Osteoblast (primary cell): ENCODE data around the gene IGF2. TPM values are rescaled to one million over a fixed set of nuclear protein-coding genes. Genes with fewer than 3 reads are reported as not detected.

Source experiments
- DNase-seq: peaks from one replicate; pipeline ENCODE4 v3.0.0; 2011; ENCODE audit warnings: low spot score, mixed read lengths; ENCODE audit not compliant: insufficient read length; ENCODE audit errors: missing footprints
- H2AFZ ChIP-seq: 2 replicates; pipeline ENCODE4 v1.6.0; 2011; ENCODE audit warnings: mild to moderate bottlenecking, low read length
- H3K27ac ChIP-seq: 2 replicates; pipeline ENCODE4 v1.5.1; 2011; ENCODE audit warnings: mild to moderate bottlenecking, low read depth, low read length, moderate library complexity
- H3K27me3 ChIP-seq: 2 replicates; pipeline ENCODE4 v1.6.0; 2012; ENCODE audit warnings: mild to moderate bottlenecking, control low read depth, inconsistent platforms, low read length, moderate library complexity; ENCODE audit not compliant: insufficient read depth
- H3K36me3 ChIP-seq: 2 replicates; pipeline ENCODE4 v1.5.1; 2011; ENCODE audit warnings: mild to moderate bottlenecking, low read length, control low read depth, moderate library complexity; ENCODE audit not compliant: insufficient read depth
- H3K4me1 ChIP-seq: 2 replicates; pipeline ENCODE4 v1.5.1; 2011; ENCODE audit warnings: mild to moderate bottlenecking, low read length, control low read depth, moderate library complexity; ENCODE audit not compliant: insufficient read depth
- H3K4me2 ChIP-seq: 2 replicates; pipeline ENCODE4 v1.6.0; 2011; ENCODE audit warnings: mild to moderate bottlenecking, low read length; ENCODE audit not compliant: insufficient read depth
- H3K4me3 ChIP-seq: fragments of 200-600 bp; sonication (generic); 3 replicates; pipeline ENCODE4 v1.5.1; 2012; ENCODE audit warnings: mild to moderate bottlenecking, low read length, inconsistent platforms; ENCODE audit not compliant: insufficient read depth
- H3K79me2 ChIP-seq: 2 replicates; pipeline ENCODE4 v1.6.0; 2012; ENCODE audit warnings: mild to moderate bottlenecking, low read length, control low read depth, inconsistent platforms; ENCODE audit not compliant: insufficient read depth
- H3K9me3 ChIP-seq: 2 replicates; pipeline ENCODE4 v1.5.1; 2011; ENCODE audit warnings: low read depth, low read length, control low read depth
- H4K20me1 ChIP-seq: 2 replicates; pipeline ENCODE4 v1.6.0; 2012; ENCODE audit warnings: mild to moderate bottlenecking, low read length, control low read depth; ENCODE audit not compliant: insufficient read depth
- total RNA-seq: library from RNA; depleted of rRNA; stranded (reverse); fragments of >200 nt; gene quantifications from 2 replicates; pipeline ENCODE4 v1.2.3, GENCODE V29; 2012
- TF ChIP-seq, protein P1 (sequence below): IDR thresholded peaks from 2 replicates; pipeline ENCODE4 v1.5.1; 2011; ENCODE audit warnings: mild to moderate bottlenecking, low read depth, low read length, moderate library complexity; ENCODE audit errors: extremely low read depth

IGF2 gene
- total RNA-seq, 1 donor: 68.8 TPM

DNA sequence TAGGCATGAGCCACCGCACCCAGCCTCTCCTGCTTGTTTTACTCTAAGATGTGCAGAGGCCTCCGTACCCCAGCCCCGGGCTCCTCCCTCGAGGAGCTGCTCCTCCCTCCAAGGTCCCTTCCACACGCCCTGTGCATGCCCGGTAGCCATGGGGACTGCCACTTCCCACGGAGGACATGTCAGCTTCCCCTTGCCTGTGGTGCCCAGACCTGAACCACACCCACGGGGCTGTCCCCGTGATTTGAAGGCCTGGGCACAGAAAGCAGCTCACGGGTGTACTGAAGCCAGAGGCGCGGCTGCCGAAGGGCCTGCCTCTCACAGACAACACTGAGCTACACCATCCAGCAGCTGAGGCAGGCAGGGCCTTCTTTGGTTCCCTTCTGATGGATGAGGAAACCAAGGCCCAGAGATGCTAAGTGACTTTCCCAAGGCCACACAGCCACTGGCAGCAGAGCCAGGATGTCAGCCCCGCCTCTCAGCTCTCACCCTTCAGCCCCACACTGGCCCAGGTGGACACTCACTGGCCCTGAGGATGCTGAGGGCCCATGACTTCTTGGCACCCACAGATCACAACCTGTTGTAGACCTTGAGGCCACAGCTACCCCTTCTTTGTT, 14.5 kb upstream of the IGF2 start:
- no peak for DNase-seq
- no peak overlapping the region for H3K4me3 ChIP-seq

DNA sequence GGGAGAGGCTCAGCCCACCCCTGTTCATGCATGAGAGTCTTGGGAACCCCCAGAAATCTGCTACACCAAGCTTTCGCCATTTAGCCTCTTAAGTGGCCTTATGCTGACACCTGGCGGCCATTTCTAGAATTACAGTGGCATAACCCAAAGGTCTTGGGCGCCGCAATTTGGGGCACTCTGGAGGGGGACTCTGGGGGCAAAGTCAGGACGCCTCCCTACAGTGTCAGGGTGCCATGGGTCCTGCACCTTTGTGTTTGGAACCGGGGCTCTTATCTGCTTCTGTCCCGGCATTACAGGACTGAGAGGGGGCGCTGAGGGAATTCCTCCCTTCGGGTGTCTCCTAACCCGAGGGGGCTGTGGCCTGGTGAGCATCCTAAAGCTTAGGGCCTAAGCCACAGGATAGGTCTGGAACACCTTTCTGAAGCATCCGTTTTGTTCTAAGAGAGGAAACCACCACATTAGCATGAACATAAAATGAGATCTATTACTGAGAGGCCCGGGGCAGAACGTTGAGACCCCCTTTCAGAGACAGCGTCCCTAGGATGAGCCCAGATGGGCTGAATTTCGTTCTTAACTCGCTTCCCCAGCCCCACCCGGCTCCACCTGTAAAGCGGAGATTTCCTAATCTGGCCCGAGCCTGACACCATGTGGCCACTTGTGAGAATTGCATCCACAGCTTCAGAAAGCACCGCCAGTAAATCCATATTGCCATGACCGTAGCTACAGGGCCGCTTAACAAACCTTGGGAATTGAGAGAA, 12.5 kb upstream of the IGF2 start:
- Histone ChIP-seq H3K79me2 (no peaks in the 10 kb centered on the region), H2AFZ (no peak overlapping the region)
- peak; percentile 98 for DNase-seq

More for the DNA sequence above, 14.5 kb upstream of the IGF2 start:
- no peaks in the 10 kb centered on the region for H3K9me3 ChIP-seq
- H2AFZ ChIP-seq: no peak overlapping the region
- TF ChIP-seq, protein P1, sequence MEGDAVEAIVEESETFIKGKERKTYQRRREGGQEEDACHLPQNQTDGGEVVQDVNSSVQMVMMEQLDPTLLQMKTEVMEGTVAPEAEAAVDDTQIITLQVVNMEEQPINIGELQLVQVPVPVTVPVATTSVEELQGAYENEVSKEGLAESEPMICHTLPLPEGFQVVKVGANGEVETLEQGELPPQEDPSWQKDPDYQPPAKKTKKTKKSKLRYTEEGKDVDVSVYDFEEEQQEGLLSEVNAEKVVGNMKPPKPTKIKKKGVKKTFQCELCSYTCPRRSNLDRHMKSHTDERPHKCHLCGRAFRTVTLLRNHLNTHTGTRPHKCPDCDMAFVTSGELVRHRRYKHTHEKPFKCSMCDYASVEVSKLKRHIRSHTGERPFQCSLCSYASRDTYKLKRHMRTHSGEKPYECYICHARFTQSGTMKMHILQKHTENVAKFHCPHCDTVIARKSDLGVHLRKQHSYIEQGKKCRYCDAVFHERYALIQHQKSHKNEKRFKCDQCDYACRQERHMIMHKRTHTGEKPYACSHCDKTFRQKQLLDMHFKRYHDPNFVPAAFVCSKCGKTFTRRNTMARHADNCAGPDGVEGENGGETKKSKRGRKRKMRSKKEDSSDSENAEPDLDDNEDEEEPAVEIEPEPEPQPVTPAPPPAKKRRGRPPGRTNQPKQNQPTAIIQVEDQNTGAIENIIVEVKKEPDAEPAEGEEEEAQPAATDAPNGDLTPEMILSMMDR: no peak
- peaks cover 8% of the 10 kb centered on the region for H4K20me1 ChIP-seq
- H3K4me1 ChIP-seq: no peaks in the 10 kb centered on the region
- no peaks in the 10 kb centered on the region for H3K36me3 ChIP-seq
- peaks cover 22% of the 10 kb centered on the region for H3K27me3 ChIP-seq
- no peak overlapping the region for H3K4me2 ChIP-seq
- H3K79me2 ChIP-seq: no peaks in the 10 kb centered on the region
- H3K27ac ChIP-seq: no peak overlapping the region

DNA sequence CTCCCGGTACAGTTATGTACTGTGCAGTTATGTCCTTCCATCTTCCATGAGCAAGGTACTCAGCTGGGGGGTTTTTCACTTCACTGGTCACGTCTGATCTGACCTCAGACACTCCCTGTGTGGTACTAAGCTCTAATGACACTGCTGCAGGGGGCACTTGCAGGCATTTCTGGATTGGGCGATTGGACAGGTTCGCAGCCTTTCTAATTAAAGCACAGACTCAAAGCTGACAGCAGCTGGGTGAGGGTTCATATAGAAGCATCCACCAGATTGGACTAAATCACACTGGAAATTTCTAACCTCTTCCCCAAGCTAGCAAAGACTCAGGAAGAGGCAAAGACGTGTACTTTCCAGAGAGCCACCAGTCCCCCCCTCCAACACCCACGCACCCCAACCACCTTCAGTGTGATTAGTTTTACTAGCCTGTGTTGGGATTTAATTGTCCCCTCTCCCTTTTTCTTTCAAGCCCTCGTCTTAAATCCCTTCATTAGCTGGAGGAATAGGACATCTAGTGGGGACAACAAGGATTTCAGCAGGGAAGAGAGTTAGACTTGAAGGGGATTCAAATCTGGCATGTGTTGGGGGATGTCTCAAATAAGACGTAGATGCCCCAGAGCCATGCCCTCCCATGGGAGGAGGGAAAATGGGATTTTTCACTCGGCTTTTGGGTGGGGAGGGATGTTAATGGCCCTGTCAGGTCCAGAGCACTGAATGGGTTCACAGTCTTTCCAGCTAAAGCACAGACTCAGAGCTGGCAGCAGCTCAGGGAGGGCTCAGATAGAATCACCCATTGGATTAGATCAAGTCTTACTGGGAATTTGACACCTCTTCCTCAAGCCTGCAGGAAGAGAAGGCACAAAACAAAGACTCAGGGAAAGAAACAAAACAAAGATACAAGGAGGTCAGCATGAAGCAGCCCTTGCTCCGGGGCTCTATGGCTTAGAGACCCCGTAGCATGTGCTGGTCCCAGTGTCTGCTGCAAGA, 11.0 kb upstream of the IGF2 start:
- Histone ChIP-seq H3K4me3 (no peak overlapping the region), H3K27ac (no peak overlapping the region), H3K36me3 (no peaks in the 10 kb centered on the region), H2AFZ (no peak overlapping the region), H3K27me3 (peaks cover 43% of the 10 kb centered on the region), H3K4me1 (no peaks in the 10 kb centered on the region), H3K79me2 (no peaks in the 10 kb centered on the region), H3K9me3 (no peaks in the 10 kb centered on the region), H4K20me1 (peaks cover 8% of the 10 kb centered on the region), H3K4me2 (no peak overlapping the region)
- DNase-seq: no peak
- TF ChIP-seq, protein P1: peak; percentile 73

More for the DNA sequence above, 12.5 kb upstream of the IGF2 start:
- H3K4me3 ChIP-seq: no peak overlapping the region
- no peak overlapping the region for H3K27ac ChIP-seq
- H4K20me1 ChIP-seq: peaks cover 8% of the 10 kb centered on the region
- H3K4me2 ChIP-seq: no peak overlapping the region
- H3K4me1 ChIP-seq: no peaks in the 10 kb centered on the region
- H3K27me3 ChIP-seq: peaks cover 27% of the 10 kb centered on the region
- no peaks in the 10 kb centered on the region for H3K36me3 ChIP-seq
- H3K9me3 ChIP-seq: no peaks in the 10 kb centered on the region
- TF ChIP-seq, protein P1: peak; percentile 77
